B cell (primary cell): ENCODE measurements around the gene AOC1. TPM values are rescaled to one million over a fixed set of nuclear protein-coding genes. Genes with fewer than 3 reads are reported as not detected.

ENCODE experiments used
- ATAC-seq: fragments of 200-7000 bp; cut with Tn5 transposase; one replicate; pipeline ENCODE4 v1.10.0; 2021; ENCODE audit warnings: low read depth, mild to moderate bottlenecking, moderate number of reproducible peaks, moderate library complexity
- CTCF ChIA-PET: fragments of 350-600 bp; sonication (Branson Sonifier 250); formaldehyde crosslinking; loops from one replicate; lab custom pipeline; 2021; ENCODE audit warnings: antibody characterized with exemption, inconsistent platforms; lab: Charles Lee
- POLR2A ChIA-PET: fragments of 350-600 bp; sonication (Branson Sonifier 250); formaldehyde crosslinking; loops from one replicate; lab custom pipeline; 2021; ENCODE audit warnings: antibody characterized with exemption; lab: Charles Lee
- DNase-seq: peaks from one replicate; pipeline ENCODE4 v3.0.0; 2013
- H2AFZ ChIP-seq: 2 replicates; pipeline ENCODE4 v1.6.1; 2012; ENCODE audit warnings: mild to moderate bottlenecking, low read depth, low read length; ENCODE audit not compliant: insufficient read depth, poor library complexity, severe bottlenecking
- H3K27ac ChIP-seq, 2 donors: 1 replicate in 1 of 2; 2 replicates in 1 of 2; pipeline ENCODE4 v1.5.1; 2012 to 2013; ENCODE audit warnings: low read length in 2 of 2, mild to moderate bottlenecking in 2 of 2, moderate library complexity in 1 of 2
- H3K27me3 ChIP-seq, 4 experiments: fragments of 200-600 bp in 1 of 4; sonication (generic) in 1 of 4; replicated peaks in 1 of 4; 1 replicate in 2 of 4; 2 replicates in 2 of 4; pipeline versions ENCODE4 v1.6.1 to v1.7.0; 2013 to 2016; ENCODE audit warnings: low read length in 3 of 4, mild to moderate bottlenecking in 2 of 4, mixed read lengths in 1 of 4, moderate library complexity in 1 of 4; ENCODE audit not compliant: insufficient read depth in 4 of 4, control insufficient read depth in 3 of 4; ENCODE audit errors: control extremely low read depth in 1 of 4
- H3K36me3 ChIP-seq, 2 experiments: replicated peaks in 1 of 2; 1 replicate in 1 of 2; 2 replicates in 1 of 2; pipeline versions ENCODE4 v1.6.1 to v1.7.1; 2013; ENCODE audit warnings: low read length in 1 of 2; ENCODE audit not compliant: insufficient read depth in 2 of 2, control insufficient read depth in 1 of 2; ENCODE audit errors: control extremely low read depth in 1 of 2, extremely low read depth in 1 of 2
- H3K4me1 ChIP-seq, 2 donors: fragments of 200-600 bp in 1 of 2; sonication (generic) in 1 of 2; 1 replicate in 1 of 2; 2 replicates in 1 of 2; pipeline versions ENCODE4 v1.5.1 to v1.6.1; 2013 to 2017; ENCODE audit warnings: low read length in 2 of 2; ENCODE audit not compliant: control insufficient read depth in 2 of 2, insufficient read depth in 2 of 2
- H3K4me2 ChIP-seq: replicated peaks from 2 replicates; pipeline ENCODE3; 2012; ENCODE audit warnings: mild to moderate bottlenecking, low read depth, low read length; ENCODE audit not compliant: poor library complexity, severe bottlenecking
- H3K4me3 ChIP-seq, 5 experiments: fragments of 200-600 bp in 1 of 5; sonication (generic) in 1 of 5; 1 replicate in 3 of 5; 2 replicates in 2 of 5; pipeline versions ENCODE4 v1.5.1 to v1.7.0; 2011 to 2016; ENCODE audit warnings: low read length in 4 of 5, mild to moderate bottlenecking in 4 of 5, low read depth in 2 of 5, control low read depth in 1 of 5, moderate library complexity in 1 of 5; ENCODE audit not compliant: insufficient read depth in 1 of 5; ENCODE audit errors: control extremely low read depth in 1 of 5, extremely low read depth in 1 of 5
- H3K79me2 ChIP-seq: fragments of 200-600 bp; sonication (generic); one replicate; pipeline ENCODE4 v1.6.0; 2016; ENCODE audit warnings: low read length; ENCODE audit not compliant: control insufficient read depth, insufficient read depth
- H3K9ac ChIP-seq: fragments of 200-600 bp; sonication (generic); 2 replicates; pipeline ENCODE4 v1.6.1; 2017; ENCODE audit warnings: mild to moderate bottlenecking, low read length, moderate library complexity
- H3K9me3 ChIP-seq, 3 donors: one replicate each; pipeline versions ENCODE4 v1.6.1 to v1.7.1; 2013; ENCODE audit warnings: low read length in 2 of 3; ENCODE audit not compliant: control insufficient read depth in 2 of 3, insufficient read depth in 1 of 3; ENCODE audit errors: control extremely low read depth in 1 of 3
- H4K20me1 ChIP-seq: 2 replicates; pipeline ENCODE4 v1.6.0; 2012; ENCODE audit warnings: mild to moderate bottlenecking, low read length; ENCODE audit not compliant: insufficient read depth, control insufficient read depth, poor library complexity, severe bottlenecking
- H3K27ac Mint-ChIP-seq: one replicate; pipeline ENCODE4 v1.8.0; 2021; ENCODE audit warnings: mixed read lengths
- H3K27me3 Mint-ChIP-seq: one replicate; pipeline ENCODE4 v1.8.0; 2021; ENCODE audit warnings: mixed read lengths
- H3K4me1 Mint-ChIP-seq: one replicate; pipeline ENCODE4 v1.8.0; 2021; ENCODE audit warnings: mixed read lengths
- H3K4me3 Mint-ChIP-seq: one replicate; pipeline ENCODE4 v1.8.0; 2021; ENCODE audit warnings: mixed read lengths
- H3K9me3 Mint-ChIP-seq: one replicate; pipeline ENCODE4 v1.8.0; 2022; ENCODE audit warnings: mixed read lengths; ENCODE audit not compliant: insufficient read depth
- CTCF ChIP-seq: fragments of 200-600 bp; IDR thresholded peaks from one replicate; pipeline ENCODE4 v1.8.0; 2022; ENCODE audit warnings: antibody characterized with exemption, mild to moderate bottlenecking
- EZH2 ChIP-seq: IDR thresholded peaks from 2 replicates; pipeline ENCODE4 v1.6.1; 2012; ENCODE audit warnings: borderline replicate concordance, low read depth, mild to moderate bottlenecking, moderate library complexity, low read length; ENCODE audit not compliant: insufficient read depth, poor library complexity, severe bottlenecking
- WGBS: methylation state at CpG from one replicate; pipeline ENCODE4 v1.1.5; 2013; ENCODE audit warnings: missing lambda C conversion rate; ENCODE audit not compliant: insufficient coverage; 5-methylcytosine and 5-hydroxymethylcytosine counted together
- intact Hi-C: fragments of 100-400 bp; cut with micrococcal nuclease; formaldehyde crosslinking; loops from one replicate; pipeline ENCODE4 v1.10.0; 2022
- polyA plus RNA-seq: library from polyadenylated mRNA; depleted of rRNA; stranded (reverse); fragments of >200 nt; gene quantifications from 2 replicates; pipeline ENCODE4 v1.2.3, GENCODE V29; 2012
- total RNA-seq, 2 donors: library from RNA; stranded (reverse); fragments of 120-200 nt in 1 of 2; gene quantifications; 1 replicate in 1 of 2; 2 replicates in 1 of 2; pipeline versions ENCODE4 v1.2.3 to v1.2.4, GENCODE V29; 2013 to 2022

Gene AOC1
- total and polyA plus RNA-seq, 2 donors (not counting 1 experiment from before 2014, with no cell fraction given) = 0.07 TPM; not detected in 1

GRCh38 chr7:150803161-150803860 is 49.0 kb upstream of the AOC1 start:
- peaks cover 47% of the 10 kb centered on the region for H3K27me3 Mint-ChIP-seq
- Histone ChIP-seq H3K36me3 (no peaks in the 10 kb centered on the region), H3K27me3 (peaks cover 0 to 63% (median 20%) of the 10 kb centered on the region in 4 experiments), H3K27ac (no peak overlapping the region), H3K4me3 (no peak overlapping the region), H3K9me3 (peaks cover 0 to 37% (median 15%) of the 10 kb centered on the region in 3 donors), H3K9ac (no peak overlapping the region), H3K79me2 (no peaks in the 10 kb centered on the region), H2AFZ (no peak overlapping the region), H3K4me1 (peaks cover 4 to 18% of the 10 kb centered on the region in 2 donors), H4K20me1 (no peaks in the 10 kb centered on the region), H3K4me2 (no peak overlapping the region)
- ChIA-PET CTCF (no interaction called here), POLR2A (no interaction called here)
- no peak for DNase-seq
- ATAC-seq = no peak
- WGBS = 91% methylated on average over 8 of the region's 10 CpGs
- H3K4me3 Mint-ChIP-seq = no peak overlapping the region
- peaks cover 10% of the 10 kb centered on the region for H3K4me1 Mint-ChIP-seq
- TF ChIP-seq EZH2 (no peak), CTCF (no peak)
- H3K9me3 Mint-ChIP-seq = peaks cover 4% of the 10 kb centered on the region
- intact Hi-C loops = no loop called here
- no peak overlapping the region for H3K27ac Mint-ChIP-seq

- H3K4me2 ChIP-seq = no peak overlapping the region
- H3K79me2 ChIP-seq = no peaks in the 10 kb centered on the region
- peaks cover 0 to 34% (median 15%) of the 10 kb centered on the region in 3 donors for H3K9me3 ChIP-seq
- DNase-seq (no peak), ATAC-seq (no peak)
- H4K20me1 ChIP-seq = no peaks in the 10 kb centered on the region
- H3K27ac Mint-ChIP-seq = no peak overlapping the region
- H3K4me1 ChIP-seq = peaks cover 4 to 18% of the 10 kb centered on the region in 2 donors
- no peak overlapping the region for H3K4me3 ChIP-seq
- 93% methylated on average over 3 of the region's 5 CpGs for WGBS
- CTCF ChIA-PET = interaction anchor here (0.6 kb wide), 1 partner anchor 34 kb away, joined by 5 read pairs; no protein-coding TSS in a partner anchor
- TF ChIP-seq CTCF (no peak), EZH2 (no peak)
- H2AFZ ChIP-seq = no peak overlapping the region
- peaks cover 44% of the 10 kb centered on the region for H3K27me3 Mint-ChIP-seq
- POLR2A ChIA-PET = no interaction called here
- H3K9ac ChIP-seq = no peak overlapping the region
- H3K4me3 Mint-ChIP-seq = no peak overlapping the region
- no peaks in the 10 kb centered on the region for H3K36me3 ChIP-seq
- intact Hi-C loops = no loop called here
- no peak overlapping the region for H3K27ac ChIP-seq
- H3K4me1 Mint-ChIP-seq = peaks cover 8% of the 10 kb centered on the region
- H3K9me3 Mint-ChIP-seq = peaks cover 4% of the 10 kb centered on the region
- peaks cover 0 to 57% (median 16%) of the 10 kb centered on the region in 4 experiments for H3K27me3 ChIP-seq
Observed at GRCh38 chr7:150804802-150805201, 47.5 kb upstream of the AOC1 start.
